Heart left ventricle (tissue), 13 donors: ENCODE measurements around the gene SUMF1.

ENCODE experiments used
- POLR2A ChIP-seq, 2 donors: fragments of 450-650 bp; IDR thresholded peaks; one replicate each; pipeline ENCODE4 v1.6.1; 2017; ENCODE audit warnings: antibody characterized with exemption in 2 of 2, mild to moderate bottlenecking in 2 of 2, moderate library complexity in 2 of 2
- TF ChIP-seq, protein P1 (sequence below), 12 donors: fragments of 200-600 bp; sonication (generic) in 4 of 12; IDR thresholded peaks; one replicate each; pipeline versions ENCODE4 v1.5.0 to v1.8.0; 2018 to 2022; ENCODE audit warnings: antibody characterized with exemption in 12 of 12, mild to moderate bottlenecking in 5 of 12
- donor health status: ischemic (EF 13 %, LVEDD 7.1; RV severe dilation, severe dysfunction).
- donor health status: DM: no; HTN: yes; CAD: no.
- donor health status: DM: no; HTN: no; CAD: no.
- donor health status: ischemic (EF 25% LVEDD 6.9; RV normal size, moderate dysfunction).
- donor health status: ischemic (EF 25% LVEDD 5.7; RV mildly dilated, moderate dysfunction).
- donor health status: ischemic (EF 35%, LVEDD 5.7; RV mildly dilated, moderate dysfunction).
- donor health status: nonischemic (EF 11% LVEDD 7.7; RV severe dilation, severe dysfunction).
- donor health status: DM: yes; HTN: yes; CAD: no.
- donor health status: PGD.
- donor health status: ischemic (EF 29% LVEDD 5.4; RV normal size, mild dysfunction).
- donor health status: nonischemic (EF 23%, LVEDD 6.1; RV moderate dilation, normal function).

DNA sequence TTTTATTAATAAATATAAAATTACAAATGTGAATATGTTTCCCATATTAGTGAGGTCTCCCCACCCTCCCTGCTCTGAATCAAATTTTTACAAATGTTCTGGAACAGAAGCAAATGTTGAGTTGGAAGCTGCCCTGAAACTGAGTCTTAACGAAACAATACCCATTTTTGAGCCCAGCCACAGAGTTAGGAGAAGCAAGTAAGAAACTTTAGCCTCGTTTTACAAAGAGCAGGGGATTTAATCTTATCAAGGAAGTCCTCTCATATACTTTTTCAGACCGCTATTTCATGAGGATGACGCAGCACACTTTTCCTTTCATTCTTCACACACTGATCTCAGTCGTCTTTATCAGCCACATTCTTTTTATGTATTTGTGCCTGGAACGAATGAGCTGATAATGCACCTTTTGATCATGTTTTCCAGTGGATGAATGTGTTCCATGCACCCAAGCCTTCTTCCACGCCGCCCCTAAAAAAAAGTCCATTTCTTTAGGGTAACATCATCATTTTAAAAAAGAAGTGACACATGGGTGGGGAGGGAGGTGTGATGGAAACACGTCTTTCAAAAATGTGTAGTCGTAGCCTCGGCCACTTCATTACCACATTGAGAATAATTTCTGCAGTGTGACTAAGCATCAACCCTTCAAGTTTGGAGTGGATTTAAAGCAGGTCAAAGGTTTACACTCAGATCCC lies 115.8 kb downstream of the SUMF1 start:
- TF ChIP-seq, protein P1, sequence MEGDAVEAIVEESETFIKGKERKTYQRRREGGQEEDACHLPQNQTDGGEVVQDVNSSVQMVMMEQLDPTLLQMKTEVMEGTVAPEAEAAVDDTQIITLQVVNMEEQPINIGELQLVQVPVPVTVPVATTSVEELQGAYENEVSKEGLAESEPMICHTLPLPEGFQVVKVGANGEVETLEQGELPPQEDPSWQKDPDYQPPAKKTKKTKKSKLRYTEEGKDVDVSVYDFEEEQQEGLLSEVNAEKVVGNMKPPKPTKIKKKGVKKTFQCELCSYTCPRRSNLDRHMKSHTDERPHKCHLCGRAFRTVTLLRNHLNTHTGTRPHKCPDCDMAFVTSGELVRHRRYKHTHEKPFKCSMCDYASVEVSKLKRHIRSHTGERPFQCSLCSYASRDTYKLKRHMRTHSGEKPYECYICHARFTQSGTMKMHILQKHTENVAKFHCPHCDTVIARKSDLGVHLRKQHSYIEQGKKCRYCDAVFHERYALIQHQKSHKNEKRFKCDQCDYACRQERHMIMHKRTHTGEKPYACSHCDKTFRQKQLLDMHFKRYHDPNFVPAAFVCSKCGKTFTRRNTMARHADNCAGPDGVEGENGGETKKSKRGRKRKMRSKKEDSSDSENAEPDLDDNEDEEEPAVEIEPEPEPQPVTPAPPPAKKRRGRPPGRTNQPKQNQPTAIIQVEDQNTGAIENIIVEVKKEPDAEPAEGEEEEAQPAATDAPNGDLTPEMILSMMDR (IDR thresholded peaks at IDR 0.05), result peak in 3 of 12 donors; percentile 4 to 40 (median 14)
- TF ChIP-seq POLR2A (IDR thresholded peaks at IDR 0.05), result no peak
